GM19099 (cell line): ENCODE data around the gene FSD1L.

Experiments
- POLR2A ChIP-seq: IDR thresholded peaks from 3 replicates; pipeline ENCODE4 v1.6.1; 2011; ENCODE audit warnings: low read depth; ENCODE audit not compliant: insufficient read length; ENCODE audit errors: extremely low read depth

The FSD1L gene

GRCh38 chr9:105421864-105422263 is 26.0 kb upstream of the FSD1L start:
- TF ChIP-seq POLR2A = no peak

DNA sequence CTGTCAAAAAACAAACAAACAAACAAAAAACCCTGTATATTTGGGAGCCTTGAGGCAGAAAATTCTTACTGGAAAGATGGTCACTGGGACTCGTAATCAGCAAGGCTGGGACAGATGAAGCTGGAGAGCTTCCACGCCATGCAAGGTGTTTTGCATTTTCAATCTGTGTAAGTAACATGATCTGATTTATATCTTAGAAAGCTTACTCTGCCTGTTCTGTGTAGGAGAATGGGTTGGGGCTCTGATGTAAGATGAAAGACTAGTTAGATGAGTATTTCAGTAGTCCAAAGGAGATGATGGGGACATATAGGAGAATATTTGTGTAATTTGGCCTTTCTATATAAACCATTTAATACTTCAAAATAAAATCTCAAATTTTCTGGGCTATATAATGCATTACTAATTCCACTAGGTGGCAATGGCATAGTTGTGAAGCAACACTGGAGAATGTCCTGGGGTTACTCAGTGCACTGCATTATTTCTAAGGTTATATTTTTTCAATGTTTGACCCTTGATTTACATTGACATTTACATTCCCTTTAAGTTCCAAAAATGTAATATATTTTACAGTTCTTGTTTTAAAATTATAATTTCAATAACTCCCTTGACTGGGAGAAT is 21.9 kb upstream of the FSD1L start:
- TF ChIP-seq POLR2A = no peak

GRCh38 chr9:105426657-105427056 is 21.2 kb upstream of the FSD1L start:
- TF ChIP-seq POLR2A = no peak

GRCh38 chr9:105431424-105432246 is 16.2 kb upstream of the FSD1L start:
- TF ChIP-seq POLR2A = no peak

GRCh38 chr9:105432247-105432842 is 15.5 kb upstream of the FSD1L start:
- no peak for TF ChIP-seq POLR2A

DNA sequence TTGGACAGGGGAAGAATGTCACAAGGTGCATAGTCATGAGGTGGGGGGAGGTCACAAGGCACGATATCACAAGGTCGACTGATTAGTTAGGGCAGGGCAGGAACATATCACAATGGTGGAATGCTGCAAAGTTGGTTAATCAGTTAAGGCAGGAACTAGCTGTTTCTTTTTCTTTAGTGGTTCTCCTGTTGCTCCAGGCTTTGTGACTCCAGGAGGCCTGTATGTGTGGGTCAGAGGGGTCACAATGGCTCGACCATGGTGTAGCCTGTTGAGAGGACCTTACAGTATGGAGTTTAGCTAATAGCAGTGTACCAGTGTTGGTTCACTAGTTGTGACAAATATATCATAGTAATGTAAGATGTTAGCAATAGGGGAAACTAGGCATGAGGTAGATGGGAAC is 12.4 kb upstream of the FSD1L start:
- TF ChIP-seq POLR2A = no peak

DNA sequence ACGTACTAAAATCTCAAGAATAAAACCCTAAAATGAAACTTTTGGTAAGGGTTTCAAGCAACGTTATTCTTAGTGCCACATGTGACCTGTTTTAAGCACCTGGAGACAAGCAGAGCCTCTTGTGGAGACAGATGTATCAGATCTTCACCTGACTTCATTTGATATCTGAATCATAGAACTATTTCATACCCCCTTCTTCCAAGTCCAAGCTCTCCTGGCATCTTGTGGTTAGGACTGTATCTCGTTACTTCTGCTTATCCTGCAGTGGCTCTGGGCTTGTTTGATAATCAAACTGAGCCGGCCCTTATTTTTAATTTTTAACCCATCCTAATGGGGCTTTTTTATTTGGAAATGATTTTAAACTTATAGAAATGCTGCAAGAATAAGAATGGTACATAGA is 11.1 kb upstream of the FSD1L start:
- no peak for TF ChIP-seq POLR2A

DNA sequence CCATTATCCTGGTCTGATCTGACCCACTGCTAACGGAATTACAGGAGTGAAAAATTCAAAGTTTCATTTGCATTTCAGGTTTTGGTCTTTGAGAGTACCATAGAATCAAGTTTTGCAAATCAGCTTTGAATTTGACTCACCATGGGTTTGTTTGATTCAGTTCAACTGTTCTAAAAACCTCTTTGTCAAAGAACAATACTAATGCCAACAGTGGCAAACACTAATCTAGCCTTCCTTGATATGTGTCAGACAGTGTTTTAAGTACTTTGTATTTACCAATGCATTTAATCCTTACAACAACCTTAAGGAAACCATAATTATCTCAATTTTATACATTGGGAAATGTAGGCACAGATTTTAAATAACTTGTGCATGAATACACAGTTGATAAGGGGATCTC is 10.1 kb upstream of the FSD1L start:
- TF ChIP-seq POLR2A = no peak

DNA sequence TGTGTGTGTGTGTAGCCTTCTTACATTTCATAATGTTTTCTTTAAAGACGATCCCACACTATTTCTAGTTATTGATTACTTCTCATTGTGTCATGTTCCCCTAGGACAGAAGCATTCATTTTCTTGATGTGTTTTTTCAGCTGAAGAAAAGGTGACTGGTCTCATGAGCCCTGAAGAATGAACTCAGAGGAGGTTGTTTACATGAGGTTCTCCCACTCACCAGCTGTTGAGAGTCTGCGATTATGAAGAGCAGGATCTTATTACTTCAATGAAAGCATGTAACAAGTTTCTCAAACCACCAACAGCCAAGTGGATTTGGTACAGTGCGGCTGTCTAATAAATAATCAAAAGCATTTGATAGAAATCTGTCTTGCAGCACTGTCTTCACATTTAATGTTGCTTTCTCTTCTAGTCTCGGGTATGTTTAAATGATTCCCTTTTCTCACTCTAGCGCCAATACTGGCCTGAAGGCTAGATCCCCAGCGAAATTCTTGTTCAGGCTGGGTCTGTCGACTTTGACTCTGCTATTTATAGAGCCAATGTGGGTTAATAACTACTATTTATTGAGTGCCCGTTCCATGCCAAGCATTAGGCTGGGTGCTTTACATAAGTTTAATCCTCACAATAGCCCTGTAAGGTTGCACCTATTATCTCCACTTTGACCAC is 9.6 kb upstream of the FSD1L start:
- TF ChIP-seq POLR2A = no peak

- TF ChIP-seq POLR2A = no peak
Measured at GRCh38 chr9:105439428-105439827, 8.4 kb upstream of the FSD1L start.

GRCh38 chr9:105441616-105442160 is 6.1 kb upstream of the FSD1L start:
- TF ChIP-seq POLR2A = no peak

DNA sequence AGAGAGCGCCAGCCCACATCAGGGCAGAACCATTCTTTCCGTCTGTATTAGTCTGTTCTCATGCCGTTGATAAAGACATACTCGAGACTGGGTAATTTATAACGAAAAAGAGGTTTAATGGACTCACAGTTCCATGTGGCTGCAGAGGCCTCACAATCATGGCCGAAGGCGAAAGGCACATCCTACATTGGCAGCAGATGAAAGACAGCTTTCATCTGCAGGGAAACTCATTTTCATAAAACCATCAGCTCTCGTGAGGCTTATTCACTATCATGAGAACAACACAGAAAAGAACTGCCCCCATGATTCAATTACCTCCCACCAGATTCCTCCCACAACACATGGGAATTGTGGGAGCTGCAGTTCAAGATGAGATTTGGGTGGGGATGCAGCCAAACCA is 4.7 kb upstream of the FSD1L start:
- no peak for TF ChIP-seq POLR2A

DNA sequence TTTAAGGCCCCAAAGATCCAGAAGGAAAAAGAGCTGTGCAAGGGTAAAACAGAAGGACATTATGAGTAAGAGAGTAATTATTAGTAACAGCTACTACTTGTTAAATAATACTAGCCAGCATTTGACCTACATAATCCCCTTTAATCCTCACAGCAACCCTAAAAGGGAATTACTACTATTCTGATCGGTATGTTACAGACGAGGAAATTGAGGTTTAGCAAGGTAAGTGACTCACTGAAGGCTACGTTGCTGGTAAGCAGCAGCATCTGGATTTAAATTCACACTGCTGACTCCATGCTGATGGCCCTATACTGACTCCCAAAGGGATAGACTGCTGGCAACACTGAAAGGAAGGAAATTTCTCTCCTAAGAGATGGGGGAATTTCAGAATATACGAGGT is 3.7 kb upstream of the FSD1L start:
- TF ChIP-seq POLR2A = no peak

DNA sequence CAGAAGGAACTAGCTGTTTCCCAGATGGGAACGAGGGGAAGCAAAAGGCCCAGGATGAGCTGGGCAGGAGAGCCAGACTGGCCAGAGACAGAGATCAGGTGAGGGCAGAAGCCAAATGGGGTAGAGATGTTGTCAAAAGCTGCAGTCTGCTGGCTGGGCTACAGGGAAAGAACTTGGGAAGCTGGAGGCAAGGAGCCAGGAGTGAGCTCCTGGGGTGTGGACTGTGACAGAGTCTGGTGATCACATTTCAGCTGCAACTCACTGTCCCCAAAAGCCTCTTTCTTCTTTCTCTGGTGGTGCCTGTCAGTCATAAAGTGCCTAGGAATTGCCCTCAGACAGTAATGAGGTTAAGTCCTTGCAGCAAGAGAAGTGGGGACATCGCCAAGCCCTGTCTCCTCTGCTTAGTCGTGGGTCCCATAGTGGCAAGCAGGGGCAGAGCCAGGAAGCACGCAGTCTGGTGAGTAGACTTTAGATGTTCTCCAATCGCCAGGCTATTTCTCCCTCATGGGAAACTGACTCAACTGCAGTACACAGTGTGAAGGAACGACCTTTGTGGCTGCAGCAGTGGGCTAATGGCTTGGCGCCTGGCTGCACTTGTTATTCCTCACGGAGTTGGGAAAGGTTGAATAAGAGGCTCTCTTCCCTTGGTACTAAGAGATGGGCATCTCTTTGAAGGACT is 2.5 kb upstream of the FSD1L start:
- no peak for TF ChIP-seq POLR2A

DNA sequence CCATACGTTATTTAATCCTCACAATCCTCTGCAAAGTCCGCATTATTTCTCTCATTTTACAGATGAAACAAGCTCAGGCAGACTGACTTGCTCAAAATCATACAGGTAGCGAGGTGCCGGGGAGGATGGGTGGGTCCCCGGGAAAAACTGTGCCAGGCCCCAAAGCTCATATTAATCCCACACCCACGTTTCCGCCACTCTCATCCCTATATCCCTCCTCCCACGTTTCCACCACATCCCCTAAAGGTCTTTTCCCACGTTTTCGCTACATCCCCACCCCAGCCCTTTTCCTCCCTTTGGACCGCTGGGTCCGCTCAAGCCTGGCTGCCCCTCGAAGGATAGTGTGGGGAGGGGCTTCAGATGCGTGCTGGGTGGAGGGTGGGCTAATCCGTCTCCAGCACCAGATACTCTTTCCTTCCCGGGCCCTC is 434 bp upstream of the FSD1L start:
- TF ChIP-seq POLR2A = no peak
